HG02973 (cell line): Measurements from ENCODE around the gene BCL11B.
"Not testable (repeated sequence)": the region's sequence is repeated elsewhere in the genome, so short reads cannot be mapped to it uniquely, and the experiment has no call there.

Experiments used
- ATAC-seq: cut with Tn5 transposase; IDR thresholded peaks from one replicate; pipeline ENCODE4 v1.9.1; 2021; ENCODE audit warnings: moderate library complexity; ENCODE audit not compliant: unreplicated experiment

The BCL11B gene

DNA sequence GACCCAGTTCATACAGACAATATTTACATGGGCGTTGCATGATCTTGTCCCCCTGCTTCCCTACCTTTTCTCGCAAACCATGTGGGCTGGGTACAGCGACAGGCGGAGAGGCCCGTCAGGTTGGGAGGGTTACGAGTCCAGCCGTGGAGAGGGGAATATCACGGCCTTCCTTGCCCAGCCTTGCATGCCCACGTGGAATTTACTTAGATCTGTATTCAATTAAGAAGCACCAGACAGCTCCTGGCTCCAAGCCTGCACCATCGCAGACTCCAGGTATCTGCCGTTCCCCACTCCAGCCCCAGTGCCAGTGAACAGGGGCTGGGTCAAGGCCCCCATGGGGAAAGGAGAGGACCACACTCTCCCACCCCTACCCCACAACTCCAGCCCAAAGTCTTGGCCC, 29.8 kb downstream of the BCL11B start:
- no peak for ATAC-seq

DNA sequence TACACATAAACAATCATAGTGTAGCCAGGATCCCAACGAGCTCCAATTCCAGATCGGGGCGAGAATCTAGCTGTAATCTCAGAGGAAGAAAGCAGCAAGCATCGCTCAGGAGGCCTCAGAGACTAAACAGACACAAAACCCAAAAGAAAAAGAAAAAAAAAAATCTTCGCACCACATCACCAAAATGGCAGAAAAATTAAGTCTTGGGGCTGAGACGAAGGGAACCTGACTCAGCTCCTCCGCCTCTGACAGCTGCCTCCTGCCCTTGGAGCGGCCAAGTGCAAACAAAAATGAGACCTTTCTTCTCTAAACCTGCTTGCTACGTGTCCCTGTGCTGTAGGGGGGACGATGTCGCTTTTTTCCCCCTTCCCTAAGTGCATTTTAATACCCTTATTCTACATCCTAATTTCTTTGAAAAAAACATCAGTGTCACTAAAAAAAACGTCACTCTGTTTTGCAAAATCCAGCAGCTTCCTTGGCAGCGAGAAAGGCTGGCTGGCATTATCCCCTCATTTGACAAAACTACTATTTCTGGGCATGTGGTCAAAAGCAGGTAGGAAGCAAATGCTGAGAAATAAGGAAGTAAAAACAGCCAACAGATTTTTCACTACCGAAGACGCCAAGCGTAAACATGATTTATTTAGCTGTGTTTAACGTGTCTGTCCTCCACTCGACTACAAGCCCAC, 30.5 kb downstream of the BCL11B start:
- no peak for ATAC-seq

DNA sequence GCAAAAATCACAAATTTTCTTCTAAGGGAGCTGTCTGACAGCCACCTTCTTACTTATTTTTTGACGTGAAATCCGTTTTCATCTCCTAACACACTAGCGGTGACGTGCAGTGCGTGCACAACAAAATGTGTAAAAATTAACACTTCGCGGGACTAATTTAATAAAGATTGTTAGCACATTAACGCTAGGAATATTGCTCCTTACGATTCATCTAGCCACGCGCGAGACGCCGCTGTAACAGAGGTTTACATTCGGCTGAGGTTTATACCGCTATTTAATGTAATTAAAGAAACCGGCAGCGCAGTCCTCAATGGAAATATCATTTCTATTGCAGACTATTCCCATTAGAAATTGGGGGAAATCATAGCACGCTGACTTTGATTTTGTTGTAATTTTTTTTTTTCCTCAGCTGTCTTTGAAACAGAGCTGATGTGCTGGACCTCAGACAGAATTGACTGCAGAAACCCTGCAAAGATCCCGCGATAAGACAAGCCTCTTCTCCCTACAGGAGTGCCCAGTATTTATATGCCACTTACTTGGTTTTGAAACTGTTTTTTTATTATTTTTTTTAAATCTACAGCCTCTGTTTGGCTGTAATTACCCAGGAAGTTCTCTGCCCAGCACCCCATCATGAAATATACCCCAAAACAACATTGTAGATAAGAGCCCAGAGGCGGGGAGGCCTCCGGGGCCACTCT, 31.2 kb downstream of the BCL11B start:
- no peak for ATAC-seq

DNA sequence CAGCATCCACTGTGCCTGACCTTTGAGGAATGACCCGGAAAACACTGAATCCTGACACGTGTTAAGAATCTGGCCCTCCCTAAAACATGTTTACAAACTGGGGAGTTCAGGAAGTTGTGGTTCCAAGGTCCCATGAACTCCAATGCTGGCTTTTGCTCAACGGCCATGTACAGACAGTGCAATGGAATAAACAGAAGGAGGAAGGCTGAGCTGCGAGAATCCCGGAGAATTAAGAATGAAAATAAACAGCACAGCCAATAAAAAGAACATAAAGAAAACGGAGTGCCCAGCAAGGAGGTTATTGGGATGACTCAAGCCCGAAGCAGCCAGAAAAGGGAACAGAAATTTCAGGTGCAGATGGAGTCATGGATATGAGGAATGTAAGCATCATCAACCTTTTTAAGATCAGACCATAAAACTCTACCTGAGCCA, 32.3 kb downstream of the BCL11B start:
- no peak for ATAC-seq

DNA sequence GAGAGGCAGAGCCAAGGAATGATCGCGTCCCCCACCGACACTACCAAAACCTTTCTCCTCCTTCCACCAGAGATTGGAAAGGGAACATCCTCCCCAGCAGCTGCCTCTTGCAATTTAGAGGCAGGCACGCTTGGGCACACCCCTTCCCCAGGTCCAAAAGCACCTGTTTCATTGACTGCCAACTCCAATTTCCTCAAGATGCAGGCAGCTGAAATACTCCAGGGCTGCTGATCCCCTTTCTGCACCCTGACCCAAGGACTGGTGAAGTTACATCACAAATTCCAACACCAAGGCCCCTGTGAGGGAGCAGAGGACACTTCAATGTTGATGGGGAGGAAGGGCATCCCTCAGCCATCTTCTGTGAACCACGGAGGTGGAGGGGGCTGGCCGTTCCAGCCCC, 33.8 kb downstream of the BCL11B start:
- no peak for ATAC-seq

DNA sequence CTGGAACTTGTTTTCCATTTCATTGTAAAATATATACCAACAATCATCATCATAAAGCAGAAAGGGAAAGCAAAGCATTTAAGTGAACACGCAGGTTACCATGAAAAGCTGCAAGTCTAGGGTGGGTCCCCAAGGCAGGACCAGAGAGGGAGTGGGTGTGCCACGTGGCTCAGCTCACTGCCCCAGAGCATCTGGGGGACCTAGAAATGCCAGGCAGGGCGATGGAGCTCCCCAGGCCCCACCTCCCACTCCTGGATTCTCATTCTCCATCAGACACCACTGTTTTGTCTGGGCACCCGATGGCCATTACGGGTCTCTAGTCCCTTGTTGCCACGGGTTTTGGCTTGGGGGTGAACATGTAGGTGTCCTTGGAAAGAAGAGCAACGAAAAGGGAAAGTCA, 34.7 kb downstream of the BCL11B start:
- no peak for ATAC-seq

DNA sequence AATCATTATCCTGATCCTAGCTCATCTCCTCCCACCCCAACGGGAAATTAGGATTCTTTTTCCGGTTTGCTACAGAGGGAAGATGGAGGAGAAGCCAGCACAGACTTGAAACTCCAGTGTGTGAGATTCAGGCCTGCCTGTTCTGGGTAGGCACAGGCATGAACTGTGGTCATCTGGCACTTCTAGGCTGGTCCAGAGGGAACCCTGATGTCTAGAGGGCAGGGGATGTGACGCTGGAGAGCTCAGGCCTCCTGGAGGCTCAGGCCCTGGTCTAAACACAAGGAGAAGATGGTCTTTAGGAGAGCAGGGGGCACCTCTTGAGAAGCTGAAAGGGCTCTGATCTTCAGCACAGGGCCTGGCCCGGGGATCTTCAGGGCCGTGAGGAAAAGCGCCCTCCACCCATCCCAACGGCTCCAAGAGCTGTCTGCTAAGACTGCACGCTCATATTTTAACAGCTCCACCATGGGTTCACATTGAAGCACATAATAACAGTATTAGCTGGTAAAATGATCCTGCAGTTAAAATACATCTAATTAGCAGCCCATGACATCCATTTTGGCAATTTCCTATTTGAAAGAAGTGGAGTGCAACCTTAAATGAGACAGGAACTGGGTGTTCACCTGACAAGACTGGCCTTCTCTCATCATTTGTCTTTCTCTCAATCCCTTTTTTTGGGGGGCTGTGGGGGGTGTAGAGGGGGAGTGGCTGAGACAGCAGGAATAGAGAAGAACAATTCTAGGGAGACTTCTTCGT, 35.4 kb downstream of the BCL11B start:
- no peak for ATAC-seq

DNA sequence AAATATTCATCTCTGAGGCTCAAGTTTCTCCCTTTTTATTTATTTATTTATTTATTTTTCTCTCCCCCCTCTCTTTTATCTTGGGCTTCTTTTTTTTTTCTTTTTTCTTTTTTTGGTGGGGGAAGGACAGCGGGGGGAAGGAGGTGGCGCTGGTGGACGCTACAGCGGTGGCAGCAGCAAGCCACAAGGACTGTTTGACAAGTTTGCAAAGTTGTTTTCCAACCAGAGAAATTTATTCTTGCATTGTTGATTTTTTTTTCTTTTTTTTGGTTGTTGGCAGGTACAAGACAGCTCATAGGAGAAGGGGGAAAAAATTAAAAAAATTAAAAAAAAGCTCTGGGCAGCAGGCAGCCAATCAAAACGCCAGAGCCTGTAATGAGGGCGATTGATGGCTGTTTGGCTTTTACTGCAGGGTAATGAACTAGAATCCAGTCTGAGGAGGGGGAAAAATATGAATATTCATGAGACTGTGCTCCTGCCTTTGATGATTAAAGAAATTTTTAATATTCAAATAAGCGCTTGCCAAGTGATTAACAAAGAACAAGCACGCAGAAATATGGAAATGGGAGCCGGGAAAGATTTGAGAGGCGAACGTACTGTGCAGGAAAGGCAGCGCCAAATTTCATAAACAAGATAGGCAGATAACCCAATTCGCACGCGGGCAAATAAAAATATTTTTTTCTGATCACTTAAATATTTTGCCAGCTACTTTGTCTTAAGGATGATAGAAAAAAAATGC, 36.2 kb downstream of the BCL11B start:
- no peak for ATAC-seq

DNA sequence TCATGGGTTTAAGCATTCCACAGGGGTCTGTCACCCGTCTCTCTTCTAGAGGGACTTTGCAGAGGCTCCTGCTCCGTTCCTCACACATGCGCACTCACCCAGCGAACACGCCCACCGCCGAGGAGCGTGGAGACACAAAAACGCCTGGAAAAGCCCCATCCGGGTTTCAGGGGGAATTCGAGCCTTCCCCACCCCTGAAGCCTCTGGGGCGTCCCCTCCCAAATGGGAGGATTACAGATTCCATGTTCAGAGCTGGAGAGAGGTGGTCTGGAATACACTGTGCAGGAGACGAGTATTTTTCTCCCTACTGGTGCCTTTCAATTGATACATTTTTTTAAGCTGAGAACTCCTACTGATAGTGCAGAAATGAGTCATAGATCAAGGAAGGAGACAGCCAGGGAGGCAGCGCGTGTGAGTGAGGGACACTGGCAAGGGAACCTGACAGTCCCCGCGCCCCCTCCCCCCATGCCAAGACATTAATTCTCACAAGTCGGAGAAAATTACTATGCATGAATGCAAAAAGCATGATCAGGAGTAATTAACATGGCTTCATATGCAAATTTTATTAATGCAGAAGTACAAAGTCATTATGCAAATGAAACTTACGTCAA, 36.9 kb downstream of the BCL11B start:
- no peak for ATAC-seq

DNA sequence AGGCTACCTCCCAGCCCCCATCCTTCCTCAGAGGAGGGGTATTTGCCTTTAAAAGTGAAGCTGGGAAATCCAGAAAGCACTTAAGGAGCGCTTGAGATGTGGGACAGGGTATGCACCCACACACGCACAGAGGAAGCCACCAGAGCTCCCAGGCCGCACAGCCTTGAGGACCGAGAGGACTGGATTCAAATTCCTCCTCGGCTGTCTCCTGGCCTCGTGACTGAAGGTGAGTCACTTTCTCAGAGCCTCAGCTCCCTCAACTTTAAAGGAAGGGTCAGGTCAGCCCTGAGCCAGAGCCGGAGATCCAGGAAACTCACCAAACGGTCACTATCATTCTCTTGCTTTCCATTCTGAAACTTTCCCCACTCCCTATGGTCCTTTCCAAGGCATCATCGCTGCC, 37.6 kb downstream of the BCL11B start:
- ATAC-seq: no peak

DNA sequence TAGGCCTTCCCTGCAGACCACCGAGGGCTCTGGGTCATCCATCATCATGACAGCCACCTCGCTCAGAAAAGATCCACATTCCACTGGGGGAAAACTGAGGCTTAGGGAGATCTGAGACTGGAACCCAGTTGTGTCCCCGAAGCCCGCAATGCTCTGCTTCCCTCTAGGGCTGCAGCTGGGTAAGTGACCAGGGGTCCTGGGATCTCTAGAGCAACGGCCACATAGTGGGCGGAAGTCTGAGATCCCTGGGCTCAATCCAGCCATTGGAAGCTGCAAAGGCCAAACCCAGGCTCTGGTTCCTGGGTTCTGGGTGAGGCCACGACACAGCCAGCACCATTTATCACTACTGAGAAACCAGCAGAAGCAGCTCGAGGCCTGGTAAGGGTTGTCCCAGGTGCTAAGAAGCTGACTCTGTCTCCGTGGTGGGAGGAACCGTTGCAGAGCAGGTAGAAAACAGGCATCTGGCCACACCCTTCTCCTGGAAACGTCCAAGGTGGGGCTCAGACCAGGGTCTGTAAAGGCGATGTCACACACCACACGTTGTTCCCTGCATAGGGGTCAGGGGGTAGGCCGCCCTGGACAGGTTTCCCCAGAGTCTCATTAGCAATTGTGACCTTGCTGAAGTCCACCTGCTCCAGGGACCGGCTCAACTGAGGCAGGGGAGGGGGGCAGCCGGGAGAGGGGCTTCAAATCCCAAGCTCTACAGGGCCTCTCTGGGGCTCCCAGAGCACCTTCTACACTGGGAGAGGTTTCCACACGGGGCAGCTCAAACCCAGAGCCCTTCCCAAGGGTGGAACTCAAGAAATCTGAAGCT, 38.6 kb downstream of the BCL11B start:
- no peak for ATAC-seq

DNA sequence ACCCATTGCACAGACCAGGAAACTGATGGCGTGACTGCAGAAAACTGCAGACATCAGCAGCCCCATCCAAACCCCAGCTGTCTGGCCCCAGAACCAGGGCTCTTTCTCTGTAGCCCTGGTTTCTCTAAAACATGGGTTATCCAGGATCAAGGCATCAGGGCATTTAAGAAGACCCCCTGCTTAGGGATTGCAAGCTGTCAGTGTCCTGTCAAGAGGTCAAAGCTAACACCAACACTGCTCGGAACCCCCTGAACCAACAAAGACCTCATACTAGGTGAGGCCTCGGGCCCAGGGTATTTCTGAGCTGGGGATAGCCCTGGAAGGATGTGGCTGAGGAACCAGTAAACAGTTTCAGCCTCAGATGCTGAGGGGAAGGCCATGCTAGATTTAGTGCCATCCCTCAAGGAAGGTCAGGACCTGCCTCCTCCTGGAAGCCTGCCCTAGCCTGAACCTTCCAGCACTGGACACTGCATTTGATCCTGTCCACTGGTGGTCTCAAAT, 39.2 kb downstream of the BCL11B start:
- no peak for ATAC-seq

DNA sequence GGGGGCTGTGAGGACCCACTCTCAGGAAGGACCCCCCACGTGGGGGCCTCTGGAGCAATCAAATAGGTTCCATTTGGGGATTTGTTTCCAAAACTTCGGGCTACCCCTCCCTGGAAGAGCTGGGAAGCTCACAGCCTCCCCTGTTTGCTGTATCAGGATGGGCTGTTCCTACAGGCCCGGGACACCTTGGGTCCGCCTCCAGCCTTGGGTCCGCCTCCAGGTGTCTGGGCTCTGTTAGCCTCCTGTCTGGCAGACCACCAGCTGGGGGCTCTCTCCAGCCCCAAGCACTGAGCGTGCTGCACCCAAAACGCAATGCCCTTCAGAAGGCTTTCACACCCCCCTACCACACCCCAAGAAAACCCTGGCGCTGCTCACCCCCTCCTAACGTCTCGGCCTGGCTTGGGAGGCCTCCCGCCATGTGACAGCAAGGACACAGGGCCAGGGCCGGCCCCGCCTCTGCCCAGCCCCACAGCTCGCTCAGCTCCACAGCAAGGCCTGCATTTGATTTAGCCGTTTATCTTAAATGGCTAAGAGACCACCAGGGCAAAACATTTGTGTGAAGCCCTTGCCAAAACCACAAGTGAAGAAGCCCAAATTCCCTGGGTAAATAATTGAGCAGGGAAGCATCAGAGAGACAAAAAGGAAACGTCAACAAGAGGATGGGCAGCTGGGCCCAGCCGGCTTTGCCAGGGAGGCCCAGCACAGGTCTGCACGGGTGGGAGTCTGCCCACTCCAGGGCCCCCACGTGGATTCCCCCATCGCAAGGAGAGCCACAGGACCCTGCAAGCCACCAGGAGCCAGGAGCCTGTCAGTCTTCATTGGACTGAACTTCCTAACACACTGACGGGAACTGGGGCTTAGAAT, 39.9 kb downstream of the BCL11B start:
- no peak for ATAC-seq

DNA sequence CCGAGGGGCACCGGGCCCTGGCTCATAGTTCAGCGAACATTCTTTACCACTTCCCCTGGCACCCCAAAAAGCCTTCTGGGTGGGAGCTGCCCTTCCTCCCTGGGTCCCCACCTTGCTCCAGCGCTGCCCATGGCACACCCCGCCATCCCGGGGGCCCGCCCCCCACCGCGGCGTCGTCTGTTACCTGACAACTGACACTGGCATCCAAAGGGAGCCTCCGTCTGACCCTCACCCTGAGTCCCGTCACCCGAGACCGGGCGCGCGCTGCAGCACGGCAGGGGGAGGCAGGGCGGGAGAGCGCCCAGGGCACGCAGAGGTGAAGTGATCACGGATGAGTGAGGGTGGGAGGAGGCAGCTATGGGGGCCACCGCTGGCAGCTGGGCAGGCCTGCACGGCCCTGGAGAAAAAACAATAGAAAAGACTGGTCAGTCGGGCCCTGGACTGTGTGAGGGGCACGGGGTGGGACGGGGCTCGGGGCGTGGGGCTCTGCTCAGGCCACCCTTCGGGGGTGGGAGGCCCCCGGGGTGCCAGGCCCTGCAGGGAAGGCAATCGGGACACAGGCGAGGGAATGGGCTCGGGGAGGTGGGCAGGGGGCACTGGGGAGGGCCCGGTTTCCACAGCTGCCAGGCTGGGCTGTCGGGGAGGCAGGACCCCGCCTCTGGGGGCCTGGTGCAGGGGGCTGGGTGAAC, 40.7 kb downstream of the BCL11B start:
- ATAC-seq: no peak

DNA sequence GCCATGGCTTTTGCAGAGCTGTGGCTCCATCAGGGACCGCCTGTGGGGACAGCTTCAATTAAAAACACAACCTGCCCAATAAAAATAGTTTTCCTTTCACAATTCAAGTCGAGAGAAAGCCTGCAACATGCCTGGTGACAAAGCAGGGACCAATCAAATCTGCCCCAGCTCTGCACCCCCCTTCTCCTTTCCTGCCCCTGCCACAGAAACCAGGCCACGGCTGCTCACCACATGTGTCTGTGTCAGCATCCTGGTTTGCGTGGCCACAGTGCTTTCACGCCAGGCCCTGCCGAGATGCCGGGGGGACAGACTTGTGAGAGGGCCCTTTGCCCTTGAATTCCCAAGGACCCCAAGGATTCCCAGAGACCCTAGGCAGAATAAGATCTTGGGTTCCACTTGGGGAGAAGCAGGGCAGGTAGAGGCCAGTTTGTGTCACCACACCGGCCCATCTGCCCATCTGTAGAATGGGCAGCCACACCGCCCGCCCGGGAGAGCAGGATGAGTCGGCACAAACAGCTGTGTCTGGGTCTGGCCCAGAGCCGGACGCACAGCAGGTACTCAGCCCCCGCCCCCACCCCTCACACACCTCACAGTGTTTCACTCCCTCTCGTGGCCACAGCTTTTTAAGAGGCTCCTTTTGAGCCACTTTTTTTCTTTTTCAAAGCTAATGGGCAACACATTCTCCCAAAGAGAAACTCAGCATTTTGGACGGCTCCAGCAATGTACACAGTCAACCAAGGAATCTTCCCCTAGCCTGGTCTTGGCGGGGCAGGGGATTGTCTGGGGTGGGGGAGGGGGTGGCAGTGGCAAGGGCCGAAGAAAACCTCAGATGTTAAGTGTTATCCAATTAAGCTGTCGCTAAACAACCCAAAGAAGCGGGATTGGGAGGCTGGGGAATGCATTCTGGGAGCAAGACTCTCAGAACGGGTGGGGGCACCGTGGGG, 41.5 kb downstream of the BCL11B start:
- ATAC-seq: no peak

DNA sequence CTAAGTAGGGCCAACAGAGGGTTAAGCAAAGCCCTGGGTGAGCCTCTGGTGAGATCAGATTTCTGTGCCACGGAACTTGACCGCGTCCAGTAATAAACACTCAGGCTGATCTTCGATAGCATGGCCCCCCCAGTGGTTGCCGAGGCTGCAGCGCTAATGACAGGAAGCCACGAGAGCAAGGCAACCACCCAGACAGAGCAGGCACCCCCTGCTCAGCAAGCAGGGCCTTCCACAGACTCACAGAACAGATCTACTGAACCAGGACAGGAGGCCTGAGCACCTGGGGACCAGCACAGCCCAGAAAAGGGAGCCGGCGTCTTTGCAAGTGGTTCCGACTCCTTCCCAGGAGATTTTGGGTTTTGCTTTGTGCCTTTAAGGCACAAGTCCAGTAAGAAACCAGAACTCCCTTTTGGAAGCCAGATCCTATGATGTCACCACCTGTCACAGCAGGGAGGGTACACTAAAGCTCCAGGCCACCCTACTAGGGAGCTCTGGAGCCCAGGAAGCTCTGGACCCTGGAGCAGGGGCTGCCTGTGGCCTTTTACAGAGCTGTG, 42.3 kb downstream of the BCL11B start:
- ATAC-seq: no peak

DNA sequence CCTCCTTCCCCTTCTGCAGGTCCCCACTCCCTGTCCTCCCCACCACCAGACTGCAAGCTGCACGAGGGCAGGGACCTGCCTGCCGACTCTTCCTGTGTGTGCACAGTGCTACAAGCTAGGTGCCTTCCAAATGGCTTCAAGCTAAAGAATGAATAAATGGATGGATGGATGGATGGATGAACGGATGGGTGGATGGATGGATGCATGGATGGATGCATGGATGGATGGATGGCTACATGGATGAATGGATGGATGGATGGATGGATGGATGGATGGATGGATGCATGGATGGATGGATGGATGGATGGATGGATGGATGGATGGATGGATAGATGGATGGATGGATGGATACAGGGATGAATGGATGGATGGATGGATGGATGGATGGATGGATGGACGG, 43.2 kb downstream of the BCL11B start:
- ATAC-seq: not testable (repeated sequence)
